ENCODE results near the gene HSPA2.
"Not testable (repeated sequence)": the region's sequence is repeated elsewhere in the genome, so short reads cannot be mapped to it uniquely, and the experiment has no call there.

Gene HSPA2

DNA sequence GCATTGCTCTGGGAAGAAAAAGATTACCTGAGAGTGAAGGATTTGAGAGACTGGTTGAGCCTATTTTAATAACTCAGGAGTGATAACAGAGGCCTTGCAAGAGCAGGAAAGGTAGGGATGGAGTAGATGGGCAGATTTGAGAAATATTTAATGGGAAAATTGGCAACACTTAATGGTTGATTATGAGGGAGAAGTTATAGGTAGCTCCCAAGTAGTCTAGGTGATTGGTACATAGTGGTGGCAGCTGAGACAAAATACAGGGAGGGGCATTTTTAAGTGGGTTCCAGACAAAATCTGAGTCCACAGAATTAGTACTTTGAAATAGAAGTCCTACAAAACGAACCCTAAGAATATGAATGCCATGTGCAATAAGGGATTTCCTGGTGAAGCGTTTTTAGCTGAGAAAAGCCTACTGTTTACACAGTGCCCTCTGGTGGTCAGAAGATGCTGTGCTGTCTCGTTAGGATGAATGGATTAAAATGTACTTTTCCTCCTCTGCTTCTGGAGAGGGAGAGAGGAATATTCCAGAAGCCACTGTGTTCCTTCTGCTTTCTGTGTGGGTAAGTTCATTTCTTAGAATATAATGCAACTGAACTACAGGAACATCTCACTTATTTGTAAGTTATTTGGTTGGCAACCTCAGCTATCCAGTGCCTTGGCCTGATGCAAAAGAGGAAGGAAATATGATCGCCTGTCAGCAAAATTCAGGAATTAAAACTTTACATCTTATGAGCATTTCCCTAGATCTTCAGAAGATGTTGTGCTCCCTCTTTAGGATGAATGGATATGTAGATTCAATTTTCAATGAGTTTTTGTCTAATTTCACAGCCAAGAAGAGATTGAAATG, 29.5 kb upstream of the HSPA2 start:
- FAIRE-seq (peak; percentile 89), DNase-seq (ENCODE audit: extremely low spot score, insufficient read length, low read depth) (no peak)

DNA sequence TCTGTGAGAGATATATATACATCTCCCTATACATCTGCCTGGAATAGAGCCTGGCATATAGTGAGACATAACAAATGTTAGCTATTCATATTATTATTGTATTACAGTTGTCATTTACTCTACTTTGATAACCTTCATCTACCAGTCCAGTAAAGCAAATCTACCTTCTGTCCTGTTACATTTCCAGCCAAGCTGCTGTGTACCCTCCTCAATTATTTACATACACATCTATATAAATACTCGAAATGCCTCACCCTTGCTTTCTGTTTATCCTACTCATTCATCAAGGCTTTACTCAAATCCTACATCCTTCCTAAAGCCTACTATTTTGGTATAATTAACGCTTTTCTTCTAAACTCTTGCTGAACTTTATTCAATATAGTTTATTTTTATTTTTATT, 27.3 kb upstream of the HSPA2 start:
- no peak for DNase-seq (ENCODE audit: extremely low spot score, insufficient read length, low read depth)
- no peak for FAIRE-seq

GRCh38 chr14:64515053-64515452, 25.5 kb upstream of the HSPA2 start:
- FAIRE-seq (no peak), DNase-seq (ENCODE audit: extremely low spot score, insufficient read length, low read depth) (no peak)

- FAIRE-seq (no peak), DNase-seq (ENCODE audit: extremely low spot score, insufficient read length, low read depth) (no peak)
These were observed 23.6 kb upstream of the HSPA2 start for GRCh38 chr14:64516969-64517368.

GRCh38 chr14:64517667-64518066, 22.9 kb upstream of the HSPA2 start:
- not testable (repeated sequence) for FAIRE-seq; DNase-seq (ENCODE audit: extremely low spot score, insufficient read length, low read depth)

GRCh38 chr14:64518229-64518628, 22.3 kb upstream of the HSPA2 start:
- no peak for FAIRE-seq
- DNase-seq (ENCODE audit: extremely low spot score, insufficient read length, low read depth), result no peak

DNA sequence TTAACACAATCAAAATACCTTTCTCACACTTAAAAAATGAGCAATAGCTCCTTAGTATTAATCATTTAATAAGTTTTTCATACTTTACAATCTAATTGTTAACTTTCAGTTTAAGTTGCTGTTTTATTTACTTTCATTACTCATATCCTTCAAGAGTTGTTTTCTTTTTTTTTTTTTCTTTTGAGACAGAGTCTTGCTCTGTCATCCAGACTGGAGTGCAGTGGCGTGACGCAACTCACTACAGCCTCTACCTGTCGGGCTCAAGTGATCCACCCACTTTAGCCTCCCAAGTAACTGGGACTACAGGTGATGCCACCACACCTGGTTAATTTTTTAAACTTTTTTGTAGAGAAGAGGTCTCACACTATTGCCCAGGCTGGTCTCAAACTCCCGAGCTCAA, 19.8 kb upstream of the HSPA2 start:
- DNase-seq (ENCODE audit: extremely low spot score, insufficient read length, low read depth) (no peak), FAIRE-seq (no peak)

DNA sequence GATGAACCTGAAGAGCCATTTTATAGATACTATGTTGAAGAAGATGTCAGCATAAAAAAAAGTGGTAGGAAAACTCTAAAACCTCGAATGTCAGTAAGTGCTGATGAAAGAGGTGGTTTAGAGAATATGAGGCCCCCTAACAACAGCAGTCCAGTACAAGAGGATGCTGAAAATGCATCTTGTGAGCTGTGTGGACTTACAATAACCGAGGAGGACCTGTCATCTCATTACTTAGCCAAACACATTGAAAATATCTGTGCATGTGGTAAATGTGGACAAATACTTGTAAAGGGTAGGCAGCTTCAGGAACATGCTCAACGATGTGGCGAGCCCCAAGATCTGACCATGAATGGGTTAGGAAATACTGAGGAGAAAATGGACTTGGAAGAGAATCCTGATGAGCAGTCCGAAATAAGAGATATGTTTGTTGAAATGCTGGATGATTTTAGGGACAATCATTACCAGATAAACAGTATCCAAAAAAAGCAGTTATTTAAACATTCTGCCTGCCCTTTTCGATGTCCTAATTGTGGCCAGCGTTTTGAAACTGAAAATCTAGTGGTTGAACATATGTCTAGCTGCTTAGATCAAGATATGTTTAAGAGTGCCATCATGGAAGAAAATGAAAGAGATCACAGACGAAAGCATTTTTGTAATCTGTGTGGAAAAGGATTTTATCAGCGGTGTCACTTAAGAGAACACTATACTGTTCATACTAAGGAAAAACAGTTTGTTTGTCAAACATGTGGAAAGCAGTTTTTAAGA, 17.8 kb upstream of the HSPA2 start:
- DNase-seq (ENCODE audit: extremely low spot score, insufficient read length, low read depth) (no peak), FAIRE-seq (no peak)

- FAIRE-seq (no peak), DNase-seq (ENCODE audit: extremely low spot score, insufficient read length, low read depth) (no peak)
These were observed 15.2 kb upstream of the HSPA2 start for GRCh38 chr14:64525354-64525753.

DNA sequence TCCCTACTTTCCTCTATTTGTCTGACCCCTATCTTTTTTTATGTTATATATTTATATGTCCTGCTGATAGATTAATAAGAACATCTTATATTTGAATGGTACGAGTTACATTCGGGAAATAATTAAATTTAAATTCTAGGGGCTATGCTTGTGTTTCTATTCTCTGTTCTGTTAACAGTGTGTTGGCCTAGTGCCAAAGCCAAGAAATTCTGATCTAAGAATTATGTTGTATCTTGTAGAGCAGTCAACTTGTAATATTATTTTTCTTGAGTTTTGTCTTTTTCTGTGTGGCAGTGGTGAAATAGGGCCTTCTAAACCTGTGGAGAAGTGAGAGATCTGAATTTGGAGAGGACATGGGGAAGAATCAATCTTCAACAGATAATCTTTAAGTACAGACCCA, 9.0 kb upstream of the HSPA2 start:
- no peak for FAIRE-seq
- DNase-seq (ENCODE audit: extremely low spot score, insufficient read length, low read depth), result no peak

GRCh38 chr14:64536488-64537245, 3.9 kb upstream of the HSPA2 start:
- FAIRE-seq (no peak), DNase-seq (ENCODE audit: extremely low spot score, insufficient read length, low read depth) (no peak)

GRCh38 chr14:64541261-64541971, 875 bp downstream of the HSPA2 start:
- DNase-seq (ENCODE audit: extremely low spot score, insufficient read length, low read depth) (no peak), FAIRE-seq (no peak)

DNA sequence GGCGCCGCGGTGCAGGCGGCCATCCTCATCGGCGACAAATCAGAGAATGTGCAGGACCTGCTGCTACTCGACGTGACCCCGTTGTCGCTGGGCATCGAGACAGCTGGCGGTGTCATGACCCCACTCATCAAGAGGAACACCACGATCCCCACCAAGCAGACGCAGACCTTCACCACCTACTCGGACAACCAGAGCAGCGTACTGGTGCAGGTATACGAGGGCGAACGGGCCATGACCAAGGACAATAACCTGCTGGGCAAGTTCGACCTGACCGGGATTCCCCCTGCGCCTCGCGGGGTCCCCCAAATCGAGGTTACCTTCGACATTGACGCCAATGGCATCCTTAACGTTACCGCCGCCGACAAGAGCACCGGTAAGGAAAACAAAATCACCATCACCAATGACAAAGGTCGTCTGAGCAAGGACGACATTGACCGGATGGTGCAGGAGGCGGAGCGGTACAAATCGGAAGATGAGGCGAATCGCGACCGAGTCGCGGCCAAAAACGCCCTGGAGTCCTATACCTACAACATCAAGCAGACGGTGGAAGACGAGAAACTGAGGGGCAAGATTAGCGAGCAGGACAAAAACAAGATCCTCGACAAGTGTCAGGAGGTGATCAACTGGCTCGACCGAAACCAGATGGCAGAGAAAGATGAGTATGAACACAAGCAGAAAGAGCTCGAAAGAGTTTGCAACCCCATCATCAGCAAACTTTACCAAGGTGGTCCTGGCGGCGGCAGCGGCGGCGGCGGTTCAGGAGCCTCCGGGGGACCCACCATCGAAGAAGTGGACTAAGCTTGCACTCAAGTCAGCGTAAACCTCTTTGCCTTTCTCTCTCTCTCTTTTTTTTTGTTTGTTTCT, 1.7 kb downstream of the HSPA2 start:
- no peak for FAIRE-seq
- no peak for DNase-seq (ENCODE audit: extremely low spot score, insufficient read length, low read depth)

DNA sequence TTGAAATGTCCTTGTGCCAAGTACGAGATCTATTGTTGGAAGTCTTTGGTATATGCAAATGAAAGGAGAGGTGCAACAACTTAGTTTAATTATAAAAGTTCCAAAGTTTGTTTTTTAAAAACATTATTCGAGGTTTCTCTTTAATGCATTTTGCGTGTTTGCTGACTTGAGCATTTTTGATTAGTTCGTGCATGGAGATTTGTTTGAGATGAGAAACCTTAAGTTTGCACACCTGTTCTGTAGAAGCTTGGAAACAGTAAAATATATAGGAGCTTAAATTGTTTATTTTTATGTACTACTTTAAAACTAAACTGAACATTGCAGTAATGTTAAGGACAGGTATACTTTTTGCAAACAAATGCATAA, 2.3 kb downstream of the HSPA2 start:
- DNase-seq (ENCODE audit: extremely low spot score, insufficient read length, low read depth) (no peak), FAIRE-seq (no peak)

GRCh38 chr14:64544607-64545312, 4.2 kb downstream of the HSPA2 start:
- FAIRE-seq (no peak), DNase-seq (ENCODE audit: extremely low spot score, insufficient read length, low read depth) (no peak)

DNA sequence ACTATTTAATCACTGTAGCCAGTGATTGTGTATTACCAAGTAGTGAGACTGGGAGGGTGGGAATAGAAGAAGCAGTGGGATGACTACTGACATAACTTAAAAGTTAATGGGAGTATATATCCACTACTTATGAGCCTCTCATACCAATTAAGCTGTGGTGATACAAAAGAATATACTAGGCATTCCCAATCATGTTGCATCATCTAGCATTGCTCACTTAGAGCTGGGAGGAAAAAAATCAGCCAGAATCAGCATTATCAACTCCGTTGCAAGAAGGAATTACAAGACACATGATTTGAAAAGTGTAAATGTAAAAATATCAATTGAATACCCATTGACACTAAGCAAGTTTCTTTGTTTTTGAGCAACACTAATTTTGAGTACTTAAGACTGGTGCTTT, 8.5 kb downstream of the HSPA2 start:
- FAIRE-seq (no peak), DNase-seq (ENCODE audit: extremely low spot score, insufficient read length, low read depth) (no peak)

- FAIRE-seq (no peak), DNase-seq (ENCODE audit: extremely low spot score, insufficient read length, low read depth) (no peak)
These were observed 9.5 kb downstream of the HSPA2 start, which contains the start of gene PPP1R36 for GRCh38 chr14:64549791-64550620. Gene PPP1R36 (plus strand): TSS chr14:64549961. CDS start chr14:64549998, 37 bp downstream.
